ENCODE data around the gene DISP1.

The DISP1 gene

GRCh38 chr1:222814536-222815439 lies at the start of gene DISP1:
TSS of gene DISP1 (plus strand) at chr1:222815039. CDS start at chr1:222942824, 127,785 bp downstream.
- no peak for DNase-seq (ENCODE audit: low read depth, low spot score)

- no peak for DNase-seq (ENCODE audit: low read depth, low spot score)
Observed at GRCh38 chr1:222767152-222767571, 47.7 kb upstream of the DISP1 start.

- DNase-seq (ENCODE audit: low read depth, low spot score): no peak
Observed at GRCh38 chr1:222768592-222768991, 46.2 kb upstream of the DISP1 start.

- no peak for DNase-seq (ENCODE audit: low read depth, low spot score)
Observed at GRCh38 chr1:222769181-222769580, 45.7 kb upstream of the DISP1 start.

GRCh38 chr1:222769971-222770620 lies 44.7 kb upstream of the DISP1 start:
- no peak for DNase-seq (ENCODE audit: low read depth, low spot score)

- DNase-seq (ENCODE audit: low read depth, low spot score): no peak
Observed at GRCh38 chr1:222772996-222773379, 41.9 kb upstream of the DISP1 start.

- no peak for DNase-seq (ENCODE audit: low read depth, low spot score)
Observed at GRCh38 chr1:222777463-222777862, 37.4 kb upstream of the DISP1 start.

GRCh38 chr1:222777977-222778376 lies 36.9 kb upstream of the DISP1 start:
- no peak for DNase-seq (ENCODE audit: low read depth, low spot score)

GRCh38 chr1:222781251-222781650 lies 33.6 kb upstream of the DISP1 start:
- no peak for DNase-seq (ENCODE audit: low read depth, low spot score)

GRCh38 chr1:222783051-222783450 lies 31.8 kb upstream of the DISP1 start:
- no peak for DNase-seq (ENCODE audit: low read depth, low spot score)

- DNase-seq (ENCODE audit: low read depth, low spot score): no peak
Observed at GRCh38 chr1:222784371-222784770, 30.5 kb upstream of the DISP1 start.

GRCh38 chr1:222784916-222785315 lies 29.9 kb upstream of the DISP1 start:
- DNase-seq (ENCODE audit: low read depth, low spot score): no peak

GRCh38 chr1:222785529-222785928 lies 29.3 kb upstream of the DISP1 start:
- no peak for DNase-seq (ENCODE audit: low read depth, low spot score)

GRCh38 chr1:222786121-222786520 lies 28.7 kb upstream of the DISP1 start:
- DNase-seq (ENCODE audit: low read depth, low spot score): no peak

- DNase-seq (ENCODE audit: low read depth, low spot score): no peak
Observed at GRCh38 chr1:222787729-222788128, 27.1 kb upstream of the DISP1 start.

- DNase-seq (ENCODE audit: low read depth, low spot score): no peak
Observed at GRCh38 chr1:222788402-222789156, 26.3 kb upstream of the DISP1 start.

- DNase-seq (ENCODE audit: low read depth, low spot score): no peak
Observed at GRCh38 chr1:222790115-222790514, 24.7 kb upstream of the DISP1 start.

GRCh38 chr1:222790520-222790919 lies 24.3 kb upstream of the DISP1 start:
- DNase-seq (ENCODE audit: low read depth, low spot score): no peak

GRCh38 chr1:222791006-222791710 lies 23.7 kb upstream of the DISP1 start:
- no peak for DNase-seq (ENCODE audit: low read depth, low spot score)

- DNase-seq (ENCODE audit: low read depth, low spot score): no peak
Observed at GRCh38 chr1:222792744-222793143, 22.1 kb upstream of the DISP1 start.

GRCh38 chr1:222794656-222795474 lies 20.0 kb upstream of the DISP1 start:
- DNase-seq (ENCODE audit: low read depth, low spot score): no peak
